Measurements from ENCODE around the gene RHOXF1.
"Not testable (repeated sequence)": the region's sequence is repeated elsewhere in the genome, so short reads cannot be mapped to it uniquely, and the experiment has no call there.

The RHOXF1 gene

GRCh38 chrX:120087289-120088017 lies 28.3 kb downstream of the RHOXF1 start:
- Histone ChIP-seq H3K4me1 (ENCODE audit: control insufficient read depth in 2 of 2, insufficient read depth in 2 of 2, low read length in 2 of 2) (no peaks in the 10 kb centered on the region), H3K9ac (ENCODE audit: low read depth in 1 of 2, low read length in 2 of 2) (no peak overlapping the region), H3K27me3 (ENCODE audit: control insufficient read depth in 2 of 2, insufficient read depth in 2 of 2, low read length in 2 of 2) (no peaks in the 10 kb centered on the region), H3K4me3 (ENCODE audit: low read length in 2 of 2) (no peak overlapping the region), H3K36me3 (ENCODE audit: control insufficient read depth in 2 of 2, insufficient read depth in 2 of 2, low read length in 2 of 2) (no peaks in the 10 kb centered on the region), H3K27ac (ENCODE audit: low read depth in 2 of 2, low read length in 2 of 2) (no peak overlapping the region), H3K9me3 (ENCODE audit: control insufficient read depth in 2 of 2, low read length in 2 of 2) (no peaks in the 10 kb centered on the region)

GRCh38 chrX:120085553-120086185 lies 30.0 kb downstream of the RHOXF1 start:
- H3K36me3 ChIP-seq (ENCODE audit: control insufficient read depth in 2 of 2, insufficient read depth in 2 of 2, low read length in 2 of 2); H3K4me1 ChIP-seq (ENCODE audit: control insufficient read depth in 2 of 2, insufficient read depth in 2 of 2, low read length in 2 of 2); H3K9me3 ChIP-seq (ENCODE audit: control insufficient read depth in 2 of 2, low read length in 2 of 2); H3K4me3 ChIP-seq (ENCODE audit: low read length in 2 of 2); H3K27ac ChIP-seq (ENCODE audit: low read depth in 2 of 2, low read length in 2 of 2); H3K9ac ChIP-seq (ENCODE audit: low read depth in 1 of 2, low read length in 2 of 2); H3K27me3 ChIP-seq (ENCODE audit: control insufficient read depth in 2 of 2, insufficient read depth in 2 of 2, low read length in 2 of 2): not testable (repeated sequence)

GRCh38 chrX:120077590-120077989 lies 38.1 kb downstream of the RHOXF1 start, which contains the start of gene RHOXF2B:
Gene RHOXF2B, minus strand, starts transcription at chrX:120077690. Its CDS starts 138 bp downstream, at chrX:120077552.
- not testable (repeated sequence) for H3K9ac ChIP-seq (ENCODE audit: low read depth in 1 of 2, low read length in 2 of 2); H3K36me3 ChIP-seq (ENCODE audit: control insufficient read depth in 2 of 2, insufficient read depth in 2 of 2, low read length in 2 of 2); H3K4me1 ChIP-seq (ENCODE audit: control insufficient read depth in 2 of 2, insufficient read depth in 2 of 2, low read length in 2 of 2)

DNA sequence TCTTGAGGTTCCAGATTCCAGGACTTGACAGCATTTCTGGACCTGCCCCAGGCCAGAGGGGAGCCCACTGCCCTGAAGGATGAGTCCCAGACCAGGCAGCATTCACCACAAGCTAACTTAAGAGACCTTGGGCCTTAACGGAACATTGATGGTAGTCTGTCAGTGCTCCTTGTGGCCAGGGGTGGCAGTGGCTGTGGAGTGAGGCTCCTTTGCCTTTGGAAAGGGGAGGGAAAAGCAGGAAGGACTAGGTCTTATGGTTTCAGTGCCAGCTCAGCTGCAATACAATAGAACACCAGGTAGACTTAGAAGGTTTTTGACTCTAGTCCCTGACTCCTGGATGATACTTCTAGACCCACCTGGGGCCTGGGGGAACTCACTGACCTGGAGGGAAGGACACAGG lies 49.5 kb downstream of the RHOXF1 start:
- H3K27ac ChIP-seq (ENCODE audit: low read depth in 2 of 2, low read length in 2 of 2); H3K4me1 ChIP-seq (ENCODE audit: control insufficient read depth in 2 of 2, insufficient read depth in 2 of 2, low read length in 2 of 2); H3K9ac ChIP-seq (ENCODE audit: low read depth in 1 of 2, low read length in 2 of 2): not testable (repeated sequence)

More at GRCh38 chrX:120077590-120077989, 38.1 kb downstream of the RHOXF1 start, which contains the start of gene RHOXF2B:
- not testable (repeated sequence) for H3K9me3 ChIP-seq (ENCODE audit: control insufficient read depth in 2 of 2, low read length in 2 of 2); H3K27me3 ChIP-seq (ENCODE audit: control insufficient read depth in 2 of 2, insufficient read depth in 2 of 2, low read length in 2 of 2); H3K27ac ChIP-seq (ENCODE audit: low read depth in 2 of 2, low read length in 2 of 2); H3K4me3 ChIP-seq (ENCODE audit: low read length in 2 of 2)

More for the DNA sequence above, 49.5 kb downstream of the RHOXF1 start:
- H3K36me3 ChIP-seq (ENCODE audit: control insufficient read depth in 2 of 2, insufficient read depth in 2 of 2, low read length in 2 of 2); H3K9me3 ChIP-seq (ENCODE audit: control insufficient read depth in 2 of 2, low read length in 2 of 2); H3K27me3 ChIP-seq (ENCODE audit: control insufficient read depth in 2 of 2, insufficient read depth in 2 of 2, low read length in 2 of 2); H3K4me3 ChIP-seq (ENCODE audit: low read length in 2 of 2): not testable (repeated sequence)

Measured in mucosa of rectum (tissue), 2 donors.